OCI-LY3 (cell line): Measurements from ENCODE around the gene AMOTL1.

ENCODE experiments used
- H2AFZ ChIP-seq: fragments of 200-600, 300-600 bp; shearing (Covaris generic); 2 replicates; pipeline ENCODE4 v1.6.0; 2014; ENCODE audit warnings: antibody characterized with exemption, low read depth, low read length
- H3K27ac ChIP-seq: fragments of 200-600, 300-600 bp; sonication (generic); 2 replicates; pipeline ENCODE4 v1.5.1; 2014; ENCODE audit warnings: mild to moderate bottlenecking, low read length, moderate library complexity, mixed read lengths
- H3K27me3 ChIP-seq: fragments of 200-600, 300-600 bp; sonication (generic); 2 replicates; pipeline ENCODE4 v1.6.1; 2014; ENCODE audit warnings: low read depth, low read length, mixed read lengths
- H3K36me3 ChIP-seq: fragments of 200-600, 300-600 bp; sonication (generic); replicated peaks from 2 replicates; pipeline ENCODE3; 2014; ENCODE audit warnings: low read depth, low read length, mixed read lengths
- H3K4me1 ChIP-seq: fragments of 300-600, 200-600 bp; sonication (generic); 2 replicates; pipeline ENCODE4 v1.6.1; 2014; ENCODE audit warnings: low read length, mixed read lengths
- H3K4me2 ChIP-seq: fragments of 200-600, 300-600 bp; sonication (generic); 2 replicates; pipeline ENCODE4 v1.6.1; 2014; ENCODE audit warnings: low read length, mixed read lengths
- H3K4me3 ChIP-seq: fragments of 300-600, 200-600 bp; sonication (generic); 2 replicates; pipeline ENCODE4 v1.5.1; 2014; ENCODE audit warnings: antibody characterized with exemption, mild to moderate bottlenecking, low read length, moderate library complexity
- H3K79me2 ChIP-seq: fragments of 300-600, 200-600 bp; shearing (Covaris generic); 2 replicates; pipeline ENCODE4 v1.6.1; 2014; ENCODE audit warnings: mild to moderate bottlenecking, low read length, mixed read lengths
- H3K9ac ChIP-seq: fragments of 300-600, 200-600 bp; shearing (Covaris generic); 2 replicates; pipeline ENCODE4 v1.6.0; 2014; ENCODE audit warnings: mild to moderate bottlenecking, low read length, moderate library complexity
- H3K9me3 ChIP-seq: fragments of 200-600, 300-600 bp; shearing (Covaris generic); 2 replicates; pipeline ENCODE4 v1.6.1; 2014; ENCODE audit warnings: low read length, mixed read lengths; ENCODE audit not compliant: insufficient read depth
- H4K20me1 ChIP-seq: fragments of 200-600, 300-600 bp; sonication (generic); 2 replicates; pipeline ENCODE4 v1.6.1; 2016; ENCODE audit warnings: low read length, mixed read lengths; ENCODE audit not compliant: insufficient read depth
- CTCF ChIP-seq: fragments of 200-600, 300-600 bp; sonication (generic); IDR thresholded peaks from 2 replicates; pipeline ENCODE4 v1.5.1; 2014; ENCODE audit warnings: antibody characterized with exemption, low read length, low read depth
- EZH2phosphoT487 ChIP-seq: fragments of 200-600 bp; shearing (Covaris generic); IDR thresholded peaks from 2 replicates; pipeline ENCODE4 v1.6.1; 2018; ENCODE audit warnings: antibody characterized with exemption, mixed run types, low read depth

Gene AMOTL1

GRCh38 chr11:94795476-94796189, 27.5 kb downstream of the AMOTL1 start:
- H3K9ac ChIP-seq: no peak overlapping the region
- no peak overlapping the region for H3K4me3 ChIP-seq
- no peak overlapping the region for H3K4me2 ChIP-seq
- H3K79me2 ChIP-seq: peaks cover 52% of the 10 kb centered on the region
- H3K9me3 ChIP-seq: no peaks in the 10 kb centered on the region
- H2AFZ ChIP-seq: no peak overlapping the region
- H3K27me3 ChIP-seq: no peaks in the 10 kb centered on the region
- H3K36me3 ChIP-seq: peaks cover 18% of the 10 kb centered on the region
- TF ChIP-seq EZH2phosphoT487: no peak
- no peak for TF ChIP-seq CTCF
- H3K27ac ChIP-seq: no peak overlapping the region
- H3K4me1 ChIP-seq: no peaks in the 10 kb centered on the region
- H4K20me1 ChIP-seq: peaks cover 47% of the 10 kb centered on the region

- TF ChIP-seq EZH2phosphoT487 (no peak), CTCF (no peak)
- Histone ChIP-seq H3K9me3 (no peaks in the 10 kb centered on the region), H3K79me2 (peaks cover 46% of the 10 kb centered on the region), H3K4me1 (no peaks in the 10 kb centered on the region), H3K27me3 (no peaks in the 10 kb centered on the region), H2AFZ (no peak overlapping the region), H3K36me3 (peaks cover 24% of the 10 kb centered on the region), H3K4me3 (no peak overlapping the region), H3K27ac (no peak overlapping the region), H3K9ac (no peak overlapping the region), H4K20me1 (peaks cover 46% of the 10 kb centered on the region), H3K4me2 (no peak overlapping the region)
Observed at GRCh38 chr11:94796190-94796580, 28.0 kb downstream of the AMOTL1 start.

GRCh38 chr11:94796863-94797262, 28.7 kb downstream of the AMOTL1 start:
- no peaks in the 10 kb centered on the region for H3K9me3 ChIP-seq
- H3K9ac ChIP-seq: no peak overlapping the region
- no peaks in the 10 kb centered on the region for H3K4me1 ChIP-seq
- no peak overlapping the region for H3K4me2 ChIP-seq
- H3K27me3 ChIP-seq: no peaks in the 10 kb centered on the region
- peaks cover 40% of the 10 kb centered on the region for H3K79me2 ChIP-seq
- peaks cover 31% of the 10 kb centered on the region for H3K36me3 ChIP-seq
- peaks cover 41% of the 10 kb centered on the region for H4K20me1 ChIP-seq
- no peak for TF ChIP-seq CTCF
- no peak for TF ChIP-seq EZH2phosphoT487
- no peak overlapping the region for H2AFZ ChIP-seq
- no peak overlapping the region for H3K27ac ChIP-seq
- H3K4me3 ChIP-seq: no peak overlapping the region

- H3K4me1 ChIP-seq: no peaks in the 10 kb centered on the region
- H3K4me2 ChIP-seq: no peak overlapping the region
- peaks cover 31% of the 10 kb centered on the region for H4K20me1 ChIP-seq
- no peak overlapping the region for H3K27ac ChIP-seq
- H3K79me2 ChIP-seq: peaks cover 16% of the 10 kb centered on the region
- no peak overlapping the region for H3K4me3 ChIP-seq
- H3K9ac ChIP-seq: no peak overlapping the region
- peaks cover 47% of the 10 kb centered on the region for H3K36me3 ChIP-seq
- no peak for TF ChIP-seq EZH2phosphoT487
- H3K27me3 ChIP-seq: no peaks in the 10 kb centered on the region
- H2AFZ ChIP-seq: no peak overlapping the region
- no peaks in the 10 kb centered on the region for H3K9me3 ChIP-seq
Observed at GRCh38 chr11:94799726-94800125, 31.6 kb downstream of the AMOTL1 start.
